ENCODE results near the gene NXPH1. TPM values are rescaled to one million over a fixed set of nuclear protein-coding genes. Genes with fewer than 3 reads are reported as not detected.

Gene NXPH1
- total and polyA plus RNA-seq, 9 of the 15 experiments (the other 6 are each of a cell fraction or from before 2014, with no cell fraction given): 0.16 TPM; not detected in 8

DNA sequence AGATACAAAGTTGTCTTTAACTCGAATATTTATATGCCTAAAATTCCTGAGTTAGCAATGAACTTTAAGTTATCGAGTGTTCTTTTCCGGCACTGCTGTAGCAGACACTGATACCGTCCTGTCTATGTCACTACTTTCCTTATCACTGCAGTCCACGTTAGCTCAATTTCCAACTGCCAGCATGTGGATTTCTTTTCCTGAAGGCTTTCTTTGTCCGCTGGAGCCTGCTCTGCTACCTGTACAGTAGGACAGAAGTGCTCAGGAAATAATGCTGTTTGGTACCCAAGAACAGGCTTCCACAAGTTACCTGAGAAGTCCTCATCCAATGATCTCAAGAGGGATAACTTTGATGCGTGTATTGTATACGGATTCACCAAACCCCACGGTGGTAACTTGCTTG is 329.4 kb downstream of the NXPH1 start (continued):
- TF ChIP-seq MCM3 (IDR thresholded peaks at IDR 0.05) (no peak), SMARCA5 (IDR thresholded peaks at IDR 0.05) (no peak), ZNF174 (CRISPR knock-in tag; IDR thresholded peaks at IDR 0.05) (no peak), SREBF2 (CRISPR knock-in tag; IDR thresholded peaks at IDR 0.05) (no peak), ADNP (tag; IDR thresholded peaks at IDR 0.05) (no peak), SETDB1 (IDR thresholded peaks at IDR 0.05; ENCODE audit: low read length) (no peak), CBFA2T3 (IDR thresholded peaks at IDR 0.05) (peak; percentile 94), NR4A1 (CRISPR knock-in tag; IDR thresholded peaks at IDR 0.05) (no peak), NR4A1 (tag; IDR thresholded peaks at IDR 0.05) (no peak), ZNF347 (CRISPR knock-in tag; IDR thresholded peaks at IDR 0.05; ENCODE audit: low read depth) (no peak), NONO (IDR thresholded peaks at IDR 0.05; ENCODE audit: low read depth in 2 of 2, low read length in 1 of 2) (no peak), C11orf30 (IDR thresholded peaks at IDR 0.05; ENCODE audit: low read depth) (peak; percentile 40; the same call in 1 of the 2 replicates), PHF20 (IDR thresholded peaks at IDR 0.05; ENCODE audit: partially characterized antibody) (no peak), CHD2 (IDR thresholded peaks at IDR 0.05; ENCODE audit: low read depth, low read length) (no peak), GATAD2A (IDR thresholded peaks at IDR 0.05) (peak; percentile 80), KLF10 (CRISPR knock-in tag; IDR thresholded peaks at IDR 0.05) (no peak), ZNF764 (CRISPR knock-in tag; IDR thresholded peaks at IDR 0.05; ENCODE audit: low read depth) (no peak), CREBBP (IDR thresholded peaks at IDR 0.05; ENCODE audit: low read depth, low read length) (no peak), TGIF2 (CRISPR knock-in tag; IDR thresholded peaks at IDR 0.05) (no peak), ZNF592 (IDR thresholded peaks at IDR 0.05) (peak; percentile 67; the same call in 1 of the 2 replicates), ZNF655 (CRISPR knock-in tag; IDR thresholded peaks at IDR 0.05) (no peak), THRAP3 (IDR thresholded peaks at IDR 0.05; ENCODE audit: borderline replicate concordance) (no peak), SAFB2 (IDR thresholded peaks at IDR 0.05; ENCODE audit: borderline replicate concordance, low read depth, low read length, severe bottlenecking) (no peak), TFAM (CRISPR knock-in tag; conservative IDR thresholded peaks at IDR 0.05) (no peak), KAT8 (IDR thresholded peaks at IDR 0.05; ENCODE audit: low read depth) (no peak)
- TF ChIP-seq, protein P1, sequence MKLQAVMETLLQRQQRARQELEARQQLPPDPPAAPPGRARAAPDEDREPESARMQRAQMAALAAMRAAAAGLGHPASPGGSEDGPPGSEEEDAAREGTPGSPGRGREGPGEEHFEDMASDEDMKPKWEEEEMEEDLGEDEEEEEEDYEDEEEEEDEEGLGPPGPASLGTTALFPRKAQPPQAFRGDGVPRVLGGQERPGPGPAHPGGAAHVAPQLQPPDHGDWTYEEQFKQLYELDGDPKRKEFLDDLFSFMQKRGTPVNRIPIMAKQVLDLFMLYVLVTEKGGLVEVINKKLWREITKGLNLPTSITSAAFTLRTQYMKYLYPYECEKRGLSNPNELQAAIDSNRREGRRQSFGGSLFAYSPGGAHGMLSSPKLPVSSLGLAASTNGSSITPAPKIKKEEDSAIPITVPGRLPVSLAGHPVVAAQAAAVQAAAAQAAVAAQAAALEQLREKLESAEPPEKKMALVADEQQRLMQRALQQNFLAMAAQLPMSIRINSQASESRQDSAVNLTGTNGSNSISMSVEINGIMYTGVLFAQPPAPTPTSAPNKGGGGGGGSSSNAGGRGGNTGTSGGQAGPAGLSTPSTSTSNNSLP (IDR thresholded peaks at IDR 0.05; ENCODE audit: borderline replicate concordance, low read depth, low read length): no peak
